ENCODE data around the gene CPNE2.

CPNE2 gene

DNA sequence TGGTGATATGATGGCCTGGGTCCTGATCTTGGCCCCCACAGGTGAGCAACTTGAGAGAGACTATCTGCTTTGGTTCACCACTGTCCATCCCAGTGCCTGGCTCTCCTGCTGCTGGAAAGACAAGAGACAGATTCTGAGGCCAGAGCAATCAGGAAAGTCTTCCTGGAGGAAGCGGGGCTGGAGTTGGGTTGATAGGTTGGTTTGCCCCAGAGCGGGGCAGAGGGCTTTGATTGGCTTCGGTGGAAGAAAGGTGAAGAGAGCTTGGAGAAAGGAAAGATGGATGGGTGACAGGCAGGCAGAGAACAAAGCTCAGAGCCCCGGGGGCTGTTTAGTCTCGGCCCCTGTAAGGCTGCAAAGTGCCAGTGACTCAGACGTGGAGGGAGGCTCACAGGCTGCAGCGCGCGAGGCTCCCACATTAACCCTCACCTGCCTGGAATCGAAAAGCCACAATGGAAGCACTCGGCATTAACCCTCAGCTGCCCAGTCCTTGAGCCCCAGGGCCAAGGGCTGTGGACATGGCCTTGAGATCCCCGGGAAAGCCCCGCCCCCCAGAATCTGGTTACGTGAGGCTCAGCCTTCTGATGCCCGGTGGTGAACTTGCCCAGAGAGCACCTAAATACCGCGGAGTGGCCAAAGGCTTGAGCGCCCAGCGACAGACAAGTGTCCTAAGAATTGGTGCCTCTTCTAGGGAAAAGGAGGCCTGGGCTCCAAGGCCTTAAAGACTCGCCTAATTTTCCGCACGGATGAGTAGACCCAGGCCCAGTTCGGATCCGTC is 996 bp upstream of the CPNE2 start:
- no CpG with 5 or more reads among the region's 24 CpGs for WGBS (ENCODE audit: extremely low coverage, insufficient coverage, low lambda C conversion rate)

DNA sequence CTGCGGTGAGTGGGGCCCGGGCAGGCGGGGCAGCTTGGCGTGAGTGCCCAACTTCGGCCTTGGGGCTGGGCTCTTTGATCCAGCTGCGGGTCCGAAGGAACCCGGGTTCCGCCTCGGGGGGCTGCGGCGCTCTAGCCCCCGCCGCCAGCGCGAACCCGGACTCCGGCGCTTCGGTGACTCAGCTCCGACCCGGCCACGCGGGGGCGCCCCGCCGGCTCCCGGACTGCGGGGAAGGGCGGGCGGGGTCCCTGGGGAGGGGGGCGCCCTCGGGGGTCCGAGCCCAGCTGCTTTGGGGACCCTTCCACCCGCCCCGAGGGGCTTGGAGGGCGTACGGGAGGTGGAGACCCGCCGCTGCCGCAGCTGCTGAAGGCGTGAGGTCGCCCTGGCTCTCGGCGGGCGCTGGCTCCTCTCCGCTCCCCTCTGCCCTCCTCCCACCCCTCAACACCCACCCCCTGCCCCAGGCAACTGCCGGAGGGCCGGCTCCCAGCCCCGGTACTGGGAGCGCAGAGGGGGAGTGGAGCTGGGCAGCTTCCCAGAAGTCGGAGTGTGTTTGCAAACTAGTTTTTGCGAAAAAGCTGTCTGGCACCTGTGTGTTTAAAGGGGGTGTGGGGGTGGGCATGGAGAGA is 516 bp downstream of the CPNE2 start:
- WGBS (ENCODE audit: extremely low coverage, insufficient coverage, low lambda C conversion rate) = no CpG with 5 or more reads among the region's 53 CpGs
- Histone ChIP-seq H2BK15ac (replicated peaks; ENCODE audit: low read depth) (peak overlapping the region; percentile 48), H3K79me1 (ENCODE audit: low read length) (no peaks in the 10 kb centered on the region), H3K56ac (ENCODE audit: low read length) (peak overlapping the region; percentile 89), H4K5ac (ENCODE audit: low read length) (no peak overlapping the region), H3K79me2 (ENCODE audit: control insufficient read depth, insufficient read depth, low read length) (no peaks in the 10 kb centered on the region), H3K4ac (ENCODE audit: low read depth, low read length) (peak overlapping the region; percentile 41), H3K4me2 (ENCODE audit: low read length) (peak overlapping the region; percentile 48), H3K27me3 (ENCODE audit: insufficient read depth, low read length, poor library complexity) (no peaks in the 10 kb centered on the region), H3K27ac (ENCODE audit: low read depth, low read length) (no peak overlapping the region), H2BK5ac (ENCODE audit: low read length) (no peak overlapping the region), H3K4me3 (ENCODE audit: low read length) (peak overlapping the region; percentile 61), H2BK120ac (ENCODE audit: low read depth, low read length) (peak overlapping the region; percentile 75), H2AK5ac (ENCODE audit: low read length) (no peak overlapping the region), H3K23ac (ENCODE audit: low read length) (no peak overlapping the region), H3K4me1 (ENCODE audit: control insufficient read depth, low read depth, low read length) (no peaks in the 10 kb centered on the region), H3K36me3 (ENCODE audit: control insufficient read depth, insufficient read depth, low read length) (no peaks in the 10 kb centered on the region), H4K8ac (ENCODE audit: low read depth, low read length) (no peak overlapping the region), H3K18ac (ENCODE audit: low read length) (peak overlapping the region; percentile 96), H3K9ac (ENCODE audit: low read length) (peak overlapping the region; percentile 75)
- peak; percentile 56 for DNase-seq

More for the DNA sequence above, 996 bp upstream of the CPNE2 start:
- Histone ChIP-seq H3K79me1 (ENCODE audit: low read length) (no peaks in the 10 kb centered on the region), H2BK15ac (replicated peaks; ENCODE audit: low read depth) (no peak overlapping the region), H3K9ac (ENCODE audit: low read length) (peak overlapping the region; percentile 86), H3K4ac (ENCODE audit: low read depth, low read length) (no peak overlapping the region), H3K56ac (ENCODE audit: low read length) (peak overlapping the region; percentile 11), H2BK5ac (ENCODE audit: low read length) (no peak overlapping the region), H2AK5ac (ENCODE audit: low read length) (no peak overlapping the region), H3K79me2 (ENCODE audit: control insufficient read depth, insufficient read depth, low read length) (no peaks in the 10 kb centered on the region), H3K4me1 (ENCODE audit: control insufficient read depth, low read depth, low read length) (no peaks in the 10 kb centered on the region), H3K23ac (ENCODE audit: low read length) (no peak overlapping the region), H3K36me3 (ENCODE audit: control insufficient read depth, insufficient read depth, low read length) (no peaks in the 10 kb centered on the region), H3K18ac (ENCODE audit: low read length) (peak overlapping the region; percentile 96), H4K8ac (ENCODE audit: low read depth, low read length) (no peak overlapping the region), H3K27ac (ENCODE audit: low read depth, low read length) (no peak overlapping the region), H4K5ac (ENCODE audit: low read length) (no peak overlapping the region), H3K4me3 (ENCODE audit: low read length) (no peak overlapping the region), H3K27me3 (ENCODE audit: insufficient read depth, low read length, poor library complexity) (no peaks in the 10 kb centered on the region), H2BK120ac (ENCODE audit: low read depth, low read length) (no peak overlapping the region), H3K4me2 (ENCODE audit: low read length) (peak overlapping the region; percentile 3)
- DNase-seq = peak; percentile 90

DNA sequence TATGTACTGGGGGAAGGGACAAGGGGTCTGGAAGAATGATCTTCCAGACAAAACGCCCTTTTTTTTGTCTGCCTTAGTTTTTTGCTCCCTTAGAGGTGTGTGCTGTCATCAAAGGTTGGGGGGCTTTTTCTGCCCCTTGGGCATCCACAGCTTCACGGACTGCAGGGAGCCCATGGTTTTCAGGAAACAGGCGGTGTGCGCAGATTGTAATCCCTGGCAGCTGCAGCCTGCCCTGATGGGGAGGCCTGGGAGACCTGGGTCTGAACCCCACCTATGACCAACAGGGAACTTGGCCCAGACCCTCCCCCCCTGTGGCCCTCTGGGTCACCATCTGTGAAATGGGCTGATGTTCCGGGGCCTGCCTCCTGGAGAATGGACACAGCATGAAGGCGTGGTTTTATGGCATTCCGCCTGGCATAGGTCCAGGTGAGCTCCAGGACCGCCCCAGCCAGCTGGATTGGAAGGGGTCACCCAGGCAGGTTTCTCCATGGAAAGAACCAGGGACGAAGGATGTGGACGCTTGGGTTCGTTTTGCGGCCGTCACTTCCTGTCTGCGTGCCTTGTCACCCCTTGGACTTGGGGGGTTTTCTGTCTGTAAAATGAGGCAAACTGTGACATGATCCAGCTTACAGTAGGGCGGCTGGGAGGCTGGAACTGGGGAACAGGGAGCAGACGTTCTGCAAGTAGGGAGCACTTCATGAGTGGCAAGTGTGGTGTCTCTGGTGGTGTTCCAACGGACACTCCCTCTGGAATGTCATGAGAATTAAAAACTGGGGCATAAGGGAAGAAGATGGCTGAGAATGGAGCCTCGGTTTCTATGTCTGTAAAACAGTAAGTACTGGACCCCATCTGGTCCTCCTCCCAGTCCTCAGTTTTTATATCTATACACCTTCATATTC is 1.5 kb downstream of the CPNE2 start:
- no peak overlapping the region for H4K5ac ChIP-seq (ENCODE audit: low read length)
- H3K56ac ChIP-seq (ENCODE audit: low read length) = no peak overlapping the region
- H3K27me3 ChIP-seq (ENCODE audit: insufficient read depth, low read length, poor library complexity) = no peaks in the 10 kb centered on the region
- H2BK15ac ChIP-seq (replicated peaks; ENCODE audit: low read depth) = no peak overlapping the region
- no peaks in the 10 kb centered on the region for H3K4me1 ChIP-seq (ENCODE audit: control insufficient read depth, low read depth, low read length)
- H2AK5ac ChIP-seq (ENCODE audit: low read length) = no peak overlapping the region
- H3K18ac ChIP-seq (ENCODE audit: low read length) = no peak overlapping the region
- H3K36me3 ChIP-seq (ENCODE audit: control insufficient read depth, insufficient read depth, low read length) = no peaks in the 10 kb centered on the region
- H4K8ac ChIP-seq (ENCODE audit: low read depth, low read length) = no peak overlapping the region
- no peak overlapping the region for H3K27ac ChIP-seq (ENCODE audit: low read depth, low read length)
- no peak overlapping the region for H2BK120ac ChIP-seq (ENCODE audit: low read depth, low read length)
- no peak overlapping the region for H2BK5ac ChIP-seq (ENCODE audit: low read length)
- DNase-seq = no peak
- no peak overlapping the region for H3K4me3 ChIP-seq (ENCODE audit: low read length)
- H3K4ac ChIP-seq (ENCODE audit: low read depth, low read length) = no peak overlapping the region
- peak overlapping the region; percentile 42 for H3K9ac ChIP-seq (ENCODE audit: low read length)
- no CpG with 5 or more reads among the region's 18 CpGs for WGBS (ENCODE audit: extremely low coverage, insufficient coverage, low lambda C conversion rate)
- H3K79me2 ChIP-seq (ENCODE audit: control insufficient read depth, insufficient read depth, low read length) = no peaks in the 10 kb centered on the region
- H3K4me2 ChIP-seq (ENCODE audit: low read length) = no peak overlapping the region
- H3K79me1 ChIP-seq (ENCODE audit: low read length) = no peaks in the 10 kb centered on the region
- H3K23ac ChIP-seq (ENCODE audit: low read length) = no peak overlapping the region

DNA sequence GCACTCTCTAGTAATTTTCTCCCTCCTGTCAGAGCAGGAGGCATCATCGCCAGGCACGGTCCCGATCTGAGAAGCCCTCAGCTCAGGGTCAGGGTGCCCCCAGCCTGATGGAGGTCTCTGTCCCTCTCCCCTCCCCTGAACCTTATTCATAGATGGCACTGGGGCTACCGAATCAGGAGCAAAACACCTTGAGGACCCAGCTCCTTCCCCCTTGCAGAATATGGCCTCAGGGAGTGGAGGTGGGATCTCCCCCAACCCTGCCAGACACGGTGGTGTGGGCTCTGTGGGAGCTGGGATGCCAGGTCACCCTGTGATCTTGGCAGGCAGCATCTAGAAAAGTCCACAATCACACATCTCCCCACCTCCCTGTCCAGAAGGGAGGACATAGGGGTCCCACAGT is 2.5 kb downstream of the CPNE2 start:
- Histone ChIP-seq H3K4me3 (ENCODE audit: low read length) (no peak overlapping the region), H3K56ac (ENCODE audit: low read length) (no peak overlapping the region), H3K9ac (ENCODE audit: low read length) (no peak overlapping the region), H2AK5ac (ENCODE audit: low read length) (no peak overlapping the region), H3K23ac (ENCODE audit: low read length) (no peak overlapping the region), H3K27me3 (ENCODE audit: insufficient read depth, low read length, poor library complexity) (no peaks in the 10 kb centered on the region), H3K4me2 (ENCODE audit: low read length) (no peak overlapping the region), H4K8ac (ENCODE audit: low read depth, low read length) (no peak overlapping the region), H3K4ac (ENCODE audit: low read depth, low read length) (no peak overlapping the region), H3K79me2 (ENCODE audit: control insufficient read depth, insufficient read depth, low read length) (no peaks in the 10 kb centered on the region), H3K27ac (ENCODE audit: low read depth, low read length) (no peak overlapping the region), H3K18ac (ENCODE audit: low read length) (no peak overlapping the region), H3K36me3 (ENCODE audit: control insufficient read depth, insufficient read depth, low read length) (no peaks in the 10 kb centered on the region), H3K79me1 (ENCODE audit: low read length) (no peaks in the 10 kb centered on the region), H2BK15ac (replicated peaks; ENCODE audit: low read depth) (no peak overlapping the region), H3K4me1 (ENCODE audit: control insufficient read depth, low read depth, low read length) (no peaks in the 10 kb centered on the region), H4K5ac (ENCODE audit: low read length) (no peak overlapping the region), H2BK120ac (ENCODE audit: low read depth, low read length) (no peak overlapping the region), H2BK5ac (ENCODE audit: low read length) (no peak overlapping the region)
- DNase-seq = no peak
- no CpG with 5 or more reads among the region's 5 CpGs for WGBS (ENCODE audit: extremely low coverage, insufficient coverage, low lambda C conversion rate)

DNA sequence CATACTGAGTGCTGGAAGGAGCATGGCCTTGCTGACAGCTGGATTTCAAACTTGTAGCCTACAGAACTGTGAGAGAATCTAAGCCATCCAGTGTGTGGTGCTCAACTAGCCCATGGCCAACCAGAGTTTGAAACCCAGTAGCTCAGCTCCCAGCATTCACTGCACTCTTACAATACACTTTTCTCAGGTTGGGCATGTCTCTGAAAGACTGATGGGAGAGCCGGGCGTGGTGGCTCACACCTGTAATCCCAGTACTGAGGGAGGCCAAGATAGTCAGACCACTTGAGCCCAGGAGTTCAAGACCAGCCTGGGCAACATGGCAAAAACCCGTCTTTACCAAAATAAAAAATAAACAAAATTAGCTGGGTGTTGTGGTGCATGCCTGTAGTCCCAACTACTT is 3.8 kb downstream of the CPNE2 start:
- Histone ChIP-seq H3K27me3 (ENCODE audit: insufficient read depth, low read length, poor library complexity) (no peaks in the 10 kb centered on the region), H3K18ac (ENCODE audit: low read length) (no peak overlapping the region), H3K27ac (ENCODE audit: low read depth, low read length) (no peak overlapping the region), H4K5ac (ENCODE audit: low read length) (no peak overlapping the region), H4K8ac (ENCODE audit: low read depth, low read length) (no peak overlapping the region), H3K36me3 (ENCODE audit: control insufficient read depth, insufficient read depth, low read length) (no peaks in the 10 kb centered on the region), H3K4ac (ENCODE audit: low read depth, low read length) (no peak overlapping the region), H2AK5ac (ENCODE audit: low read length) (no peak overlapping the region), H3K9ac (ENCODE audit: low read length) (no peak overlapping the region), H3K4me2 (ENCODE audit: low read length) (no peak overlapping the region), H2BK15ac (replicated peaks; ENCODE audit: low read depth) (no peak overlapping the region), H3K79me2 (ENCODE audit: control insufficient read depth, insufficient read depth, low read length) (no peaks in the 10 kb centered on the region), H2BK5ac (ENCODE audit: low read length) (no peak overlapping the region), H3K23ac (ENCODE audit: low read length) (no peak overlapping the region), H3K4me3 (ENCODE audit: low read length) (no peak overlapping the region), H3K79me1 (ENCODE audit: low read length) (no peaks in the 10 kb centered on the region), H3K4me1 (ENCODE audit: control insufficient read depth, low read depth, low read length) (no peaks in the 10 kb centered on the region), H3K56ac (ENCODE audit: low read length) (no peak overlapping the region), H2BK120ac (ENCODE audit: low read depth, low read length) (no peak overlapping the region)
- no CpG with 5 or more reads among the region's 3 CpGs for WGBS (ENCODE audit: extremely low coverage, insufficient coverage, low lambda C conversion rate)
- DNase-seq = no peak

All from mesendoderm (in vitro differentiated cells).